GM21529 (cell line): Measurements from ENCODE around the gene CDH9.

ENCODE experiments used
- ATAC-seq: cut with Tn5 transposase; IDR thresholded peaks from one replicate; pipeline ENCODE4 v1.9.1; 2021; ENCODE audit not compliant: unreplicated experiment

Gene CDH9

GRCh38 chr5:27038476-27038875, at the start of gene CDH9:
TSS of gene CDH9 (minus strand) at chr5:27038586. CDS start at chr5:26988333, 50,253 bp downstream.
- no peak for ATAC-seq

- ATAC-seq, result no peak
These were observed 49.4 kb upstream of the CDH9 start for GRCh38 chr5:27087747-27088146.

GRCh38 chr5:27083449-27084415, 45.3 kb upstream of the CDH9 start:
- no peak for ATAC-seq

- ATAC-seq, result no peak
These were observed 41.8 kb upstream of the CDH9 start for GRCh38 chr5:27080147-27080546.

GRCh38 chr5:27062451-27062850, 24.1 kb upstream of the CDH9 start:
- no peak for ATAC-seq

- no peak for ATAC-seq
These were observed 10.1 kb upstream of the CDH9 start for GRCh38 chr5:27048510-27048909.

GRCh38 chr5:27041372-27041771, 3.0 kb upstream of the CDH9 start:
- no peak for ATAC-seq

GRCh38 chr5:27034565-27034964, 3.8 kb downstream of the CDH9 start:
- no peak for ATAC-seq

GRCh38 chr5:27026801-27027200, 11.6 kb downstream of the CDH9 start:
- ATAC-seq, result no peak

- no peak for ATAC-seq
These were observed 12.3 kb downstream of the CDH9 start for GRCh38 chr5:27026063-27026462.

GRCh38 chr5:27021471-27021870, 16.9 kb downstream of the CDH9 start:
- no peak for ATAC-seq

- ATAC-seq, result no peak
These were observed 17.4 kb downstream of the CDH9 start for GRCh38 chr5:27020973-27021372.

GRCh38 chr5:27015758-27016157, 22.6 kb downstream of the CDH9 start:
- ATAC-seq, result no peak

GRCh38 chr5:27011274-27011673, 27.1 kb downstream of the CDH9 start:
- no peak for ATAC-seq

- no peak for ATAC-seq
These were observed 27.7 kb downstream of the CDH9 start for GRCh38 chr5:27010646-27011045.

GRCh38 chr5:27009540-27009915, 28.9 kb downstream of the CDH9 start:
- no peak for ATAC-seq

- ATAC-seq, result no peak
These were observed 29.5 kb downstream of the CDH9 start for GRCh38 chr5:27008604-27009539.

- ATAC-seq, result no peak
These were observed 31.3 kb downstream of the CDH9 start for GRCh38 chr5:27007121-27007520.

GRCh38 chr5:26986985-26987384, 51.4 kb downstream of the CDH9 start:
- ATAC-seq, result no peak

- ATAC-seq, result no peak
These were observed 56.6 kb downstream of the CDH9 start for GRCh38 chr5:26981750-26982149.

GRCh38 chr5:26959290-26959689, 79.1 kb downstream of the CDH9 start:
- no peak for ATAC-seq

- no peak for ATAC-seq
These were observed 83.2 kb downstream of the CDH9 start for GRCh38 chr5:26955161-26955560.
